Endothelial cell of umbilical vein (primary cell): ENCODE measurements around the gene GPAM.

Source experiments
- CTCF ChIP-seq, 2 donors: IDR thresholded peaks; 1 replicate in 1 of 2; 2 replicates in 1 of 2; pipeline ENCODE4 v1.5.1; 2011; ENCODE audit warnings: low read length in 2 of 2, mild to moderate bottlenecking in 2 of 2, moderate library complexity in 2 of 2, control low read depth in 1 of 2, inconsistent platforms in 1 of 2, low read depth in 1 of 2; ENCODE audit not compliant: insufficient read depth in 1 of 2; ENCODE audit errors: extremely low read depth in 1 of 2
- EZH2 ChIP-seq: IDR thresholded peaks from 2 replicates; pipeline ENCODE4 v1.6.1; 2012; ENCODE audit warnings: borderline replicate concordance, low read depth, mild to moderate bottlenecking, moderate library complexity, low read length, inconsistent platforms; ENCODE audit not compliant: severe bottlenecking
- JUN ChIP-seq: IDR thresholded peaks from 2 replicates; pipeline ENCODE4 v1.6.1; 2011; ENCODE audit warnings: borderline replicate concordance, low read depth; ENCODE audit not compliant: insufficient read length, insufficient read depth
- MYC ChIP-seq: IDR thresholded peaks from one replicate; pipeline ENCODE4 v1.6.1; 2011; ENCODE audit warnings: mild to moderate bottlenecking, low read depth, low read length
- POLR2A ChIP-seq: IDR thresholded peaks from 2 replicates; pipeline ENCODE4 v1.6.1; 2012; ENCODE audit warnings: low read depth, mild to moderate bottlenecking, control low read depth, low read length
- POLR2AphosphoS5 ChIP-seq: IDR thresholded peaks from 2 replicates; pipeline ENCODE4 v1.6.1; 2012; ENCODE audit warnings: low read depth, mild to moderate bottlenecking, control low read depth, low read length, moderate library complexity; ENCODE audit not compliant: insufficient read depth

DNA sequence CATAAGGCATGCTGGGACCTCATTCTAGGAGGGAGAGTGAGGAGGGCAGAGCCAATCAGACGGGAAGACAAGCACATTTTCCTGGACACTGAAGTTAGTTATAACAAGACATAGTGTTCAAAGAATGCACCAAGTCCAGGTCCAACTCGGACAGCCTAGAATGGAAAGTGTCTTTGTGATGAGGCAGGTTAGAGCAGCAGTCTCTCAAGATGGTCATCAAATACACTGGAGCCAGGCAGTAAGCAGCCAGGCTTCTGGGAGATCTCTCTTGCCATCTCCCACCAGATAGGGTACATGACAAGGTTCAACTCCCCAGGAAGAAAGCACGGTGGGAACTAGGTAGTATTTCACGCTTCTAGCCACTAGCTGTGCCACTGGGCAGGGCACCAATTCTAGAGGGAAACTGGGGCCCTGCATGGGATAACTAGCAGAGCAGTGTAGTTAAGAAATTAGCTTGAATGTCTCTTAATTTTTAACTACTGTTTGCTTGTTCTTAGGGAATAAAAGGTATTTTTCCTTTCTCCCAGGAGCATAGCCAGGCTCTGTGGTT is 7.6 kb upstream of the GPAM start:
- TF ChIP-seq MYC (no peak), CTCF (IDR thresholded peaks at IDR 0.05; ENCODE audit: extremely low read depth in 1 of 2, insufficient read depth in 1 of 2, low read depth in 1 of 2, low read length in 2 of 2) (no peak), POLR2A (no peak), POLR2AphosphoS5 (no peak), EZH2 (no peak), JUN (no peak)
